Ammon's horn (tissue), 1 donor: ENCODE results near the gene AHDC1.

Source experiments
- DNase-seq: peaks from one replicate; pipeline ENCODE4 v3.0.0-alpha.2; 2016; ENCODE audit warnings: low spot score

The AHDC1 gene

GRCh38 chr1:27615346-27616192 is 11.6 kb upstream of the AHDC1 start:
- DNase-seq: no peak

GRCh38 chr1:27614625-27615344 is 10.8 kb upstream of the AHDC1 start:
- no peak for DNase-seq

GRCh38 chr1:27614043-27614624 is 10.2 kb upstream of the AHDC1 start:
- DNase-seq: no peak

DNA sequence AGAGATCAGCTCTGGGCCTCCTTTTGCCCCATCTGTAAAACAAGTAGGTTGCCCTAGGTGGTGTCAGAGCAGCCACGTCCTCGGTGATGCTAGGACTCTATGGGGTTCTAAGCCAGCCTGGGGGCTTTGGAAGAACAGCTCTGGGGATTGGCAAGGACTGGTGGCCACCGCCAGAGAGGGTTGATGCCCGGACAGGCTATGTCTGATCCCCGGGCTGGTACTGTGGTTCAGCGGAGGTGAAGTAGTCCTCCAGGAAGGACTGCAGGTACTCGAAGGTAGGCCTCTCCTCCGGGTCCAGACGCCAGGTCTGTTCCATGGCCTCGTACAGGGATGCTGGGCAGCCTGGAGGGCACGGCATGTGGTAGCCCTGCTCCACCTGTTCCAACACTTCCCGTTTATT is 8.8 kb upstream of the AHDC1 start:
- no peak for DNase-seq

GRCh38 chr1:27611450-27611849 is 7.5 kb upstream of the AHDC1 start:
- DNase-seq: no peak

DNA sequence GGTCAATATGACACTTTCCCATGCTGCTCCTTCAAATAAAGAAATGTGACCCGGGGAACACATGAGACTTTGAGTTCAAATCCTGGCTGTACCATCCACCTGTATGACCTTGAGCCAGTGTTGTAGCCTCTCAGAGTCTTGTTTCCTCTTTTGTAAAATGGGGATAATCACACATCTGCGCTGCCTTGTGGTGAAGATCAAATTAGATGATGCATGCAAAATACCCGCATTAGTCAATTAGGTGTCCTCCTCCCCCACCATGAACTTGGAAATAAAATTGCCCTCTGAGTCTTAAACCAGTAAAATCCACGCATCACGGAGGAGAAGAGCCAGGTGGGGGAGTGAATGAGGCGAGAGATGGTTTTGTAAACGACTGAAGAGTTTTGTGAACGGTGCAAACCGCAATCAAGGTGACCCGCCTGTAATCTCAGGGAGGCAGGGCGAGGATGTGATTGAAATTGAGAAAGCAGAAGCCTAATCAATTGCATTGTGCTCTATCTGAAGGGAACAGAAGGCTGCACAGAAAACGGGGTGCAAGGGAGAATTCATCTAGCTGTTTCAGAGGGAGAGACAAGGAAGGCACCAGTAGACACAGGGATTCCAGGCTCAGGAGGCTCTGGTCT is 5.8 kb upstream of the AHDC1 start:
- DNase-seq: no peak

- no peak for DNase-seq
Measured at GRCh38 chr1:27609210-27609555, 5.2 kb upstream of the AHDC1 start.

- no peak for DNase-seq
Measured at GRCh38 chr1:27607239-27607804, 3.4 kb upstream of the AHDC1 start.

DNA sequence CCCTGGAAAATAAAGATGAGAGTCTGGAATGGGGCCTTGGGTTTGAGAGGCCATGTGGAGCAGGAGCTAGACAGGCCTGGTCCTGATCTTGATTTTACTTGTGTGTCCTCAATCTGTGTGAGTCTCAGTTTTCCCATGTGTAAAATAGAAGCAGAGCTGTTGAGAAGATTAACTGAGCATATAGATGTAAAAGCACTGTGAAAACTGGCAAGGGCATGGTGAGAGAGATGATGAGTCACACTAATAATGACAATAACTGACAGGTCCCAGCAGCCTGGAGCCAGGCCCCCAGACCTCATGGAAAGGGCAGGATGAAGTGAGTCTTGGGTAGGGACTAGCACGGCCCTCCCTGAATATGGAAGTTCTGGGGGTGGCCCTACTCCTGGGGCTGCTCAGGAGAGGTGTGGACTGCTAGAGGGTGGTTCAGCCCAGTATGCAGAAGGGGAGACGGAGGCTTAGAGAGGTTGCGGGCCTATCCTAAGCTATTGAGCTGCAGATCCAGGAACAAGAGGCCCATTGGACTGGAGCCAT is 2.8 kb upstream of the AHDC1 start:
- no peak for DNase-seq

DNA sequence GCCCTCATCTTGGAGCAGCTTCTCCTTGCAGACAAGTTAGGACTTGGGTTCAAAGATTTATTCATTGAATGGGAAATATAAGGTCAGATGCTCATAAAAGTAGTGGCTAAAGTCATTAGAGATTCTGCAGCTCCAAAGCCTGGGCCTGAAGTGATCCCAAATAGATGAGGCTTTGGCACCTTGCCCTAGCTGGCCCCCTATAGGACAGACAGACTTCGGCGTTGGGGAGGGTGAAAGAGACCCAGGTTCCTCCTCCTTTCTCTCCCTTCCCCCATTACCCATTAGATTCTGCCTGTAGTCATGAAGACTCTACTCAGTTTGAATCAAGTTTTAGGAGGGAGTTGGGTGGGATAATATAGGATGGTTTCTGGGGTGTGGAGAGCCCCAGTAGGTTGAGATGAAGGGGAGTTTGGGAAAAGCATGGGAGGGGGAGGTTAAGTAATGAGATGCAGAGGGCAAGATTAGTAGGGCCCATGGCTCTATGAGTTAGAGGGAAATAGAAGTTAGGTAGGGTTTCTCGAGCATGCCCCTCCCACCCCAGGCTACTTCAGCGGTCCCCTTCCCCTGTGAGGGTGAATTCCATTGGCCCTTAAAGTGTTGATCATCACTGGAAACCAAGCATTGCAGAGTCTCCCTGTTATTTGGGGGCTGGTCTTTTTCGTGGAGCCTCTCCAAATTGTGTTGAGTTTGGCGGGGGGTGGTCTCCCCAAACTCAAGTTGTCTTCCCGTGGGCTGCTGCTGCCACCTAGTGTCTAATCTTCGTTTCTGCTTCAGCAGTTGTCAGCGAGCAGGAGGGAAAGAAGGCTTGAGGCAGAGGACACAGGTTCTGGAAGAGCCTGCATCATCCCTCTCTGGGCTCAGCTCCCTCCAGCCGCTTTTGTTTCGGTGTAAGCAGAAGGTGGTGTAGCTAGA is 2.1 kb upstream of the AHDC1 start:
- peak; percentile 81 for DNase-seq

DNA sequence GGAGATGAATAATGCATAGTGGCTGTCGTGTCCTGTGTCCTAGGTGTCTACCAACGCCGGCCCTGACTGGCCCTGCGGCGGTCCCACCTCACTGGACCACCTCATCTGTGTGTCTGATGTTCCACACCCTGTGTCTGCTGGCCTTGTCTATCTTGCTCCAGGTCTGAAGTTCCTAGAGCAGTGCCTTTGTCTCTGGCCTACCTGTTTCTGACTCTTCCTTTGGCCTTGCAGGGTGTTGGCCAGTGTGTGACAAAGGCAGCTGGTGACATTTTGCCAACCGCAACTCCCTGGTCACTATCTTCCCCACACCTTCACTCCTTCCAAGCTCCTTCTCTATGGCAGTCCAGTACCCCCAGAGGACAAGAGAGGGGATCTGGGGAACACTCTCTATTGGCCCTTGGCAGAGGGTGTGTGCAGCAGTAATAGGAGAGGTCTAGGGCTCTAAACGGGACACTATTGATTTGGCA is 1.4 kb upstream of the AHDC1 start:
- no peak for DNase-seq

GRCh38 chr1:27604579-27605299 is 795 bp upstream of the AHDC1 start:
- DNase-seq: no peak

DNA sequence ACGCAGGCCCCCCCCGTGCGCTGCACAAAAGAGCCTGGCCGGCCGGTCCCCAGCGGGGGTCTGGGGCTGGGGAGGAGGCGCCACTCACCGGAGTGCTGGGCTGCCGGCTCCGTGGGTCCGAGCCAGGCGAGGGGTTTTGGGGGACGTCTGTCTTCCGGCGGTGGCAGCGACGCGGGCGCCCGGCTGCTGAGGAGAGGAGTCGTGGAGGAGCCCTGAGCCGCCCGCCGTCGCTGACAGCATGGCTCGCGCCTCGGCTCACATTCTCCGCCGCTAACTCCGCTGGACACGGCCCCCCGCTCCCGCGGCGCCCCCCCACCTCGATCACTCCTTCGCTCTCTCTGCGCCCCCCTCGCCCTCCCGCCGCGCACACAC is 649 bp downstream of the AHDC1 start:
- DNase-seq: no peak

- DNase-seq: no peak
Measured at GRCh38 chr1:27602462-27603308, 1.3 kb downstream of the AHDC1 start.

GRCh38 chr1:27601771-27602461 is 2.0 kb downstream of the AHDC1 start:
- DNase-seq: peak; percentile 74

GRCh38 chr1:27601321-27601770 is 2.6 kb downstream of the AHDC1 start:
- no peak for DNase-seq

- peak; percentile 44 for DNase-seq
Measured at GRCh38 chr1:27600498-27601175, 3.3 kb downstream of the AHDC1 start.
